LNCaP clone FGC (cell line): ENCODE measurements around the gene MARCHF6.

ENCODE experiments used
- DNase-seq: peaks from one replicate; pipeline ENCODE4 v3.0.0-alpha.2; 2011; ENCODE audit warnings: low read depth
- H3K4me3 ChIP-seq: 2 replicates; pipeline ENCODE4 v1.5.1; 2011; ENCODE audit warnings: mild to moderate bottlenecking, low read depth, low read length, control low read depth
- TF ChIP-seq, protein P1 (sequence below): IDR thresholded peaks from 2 replicates; pipeline ENCODE4 v1.5.1; 2012; ENCODE audit warnings: mild to moderate bottlenecking; ENCODE audit not compliant: control insufficient read depth, insufficient read depth; ENCODE audit errors: extremely low read depth

MARCHF6 gene

DNA sequence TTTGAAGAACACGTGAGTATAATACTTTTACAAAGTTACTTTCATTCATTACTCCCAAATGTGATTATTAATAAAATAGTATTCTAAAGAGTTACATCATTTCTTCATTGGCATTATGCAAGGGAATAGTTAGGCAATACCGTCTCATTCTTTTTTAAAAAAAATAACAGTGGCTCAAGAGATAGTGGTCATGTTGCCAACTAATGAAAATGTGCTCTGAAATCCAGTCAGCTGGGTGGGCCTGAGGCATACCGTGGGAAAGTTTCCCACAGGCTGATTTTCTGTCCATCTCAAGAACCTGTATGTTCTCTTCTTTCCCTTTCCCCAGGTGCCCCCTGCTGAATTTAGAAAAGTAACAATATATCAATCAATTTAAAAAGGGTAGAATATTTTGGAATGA is 47.3 kb downstream of the MARCHF6 start:
- TF ChIP-seq, protein P1, sequence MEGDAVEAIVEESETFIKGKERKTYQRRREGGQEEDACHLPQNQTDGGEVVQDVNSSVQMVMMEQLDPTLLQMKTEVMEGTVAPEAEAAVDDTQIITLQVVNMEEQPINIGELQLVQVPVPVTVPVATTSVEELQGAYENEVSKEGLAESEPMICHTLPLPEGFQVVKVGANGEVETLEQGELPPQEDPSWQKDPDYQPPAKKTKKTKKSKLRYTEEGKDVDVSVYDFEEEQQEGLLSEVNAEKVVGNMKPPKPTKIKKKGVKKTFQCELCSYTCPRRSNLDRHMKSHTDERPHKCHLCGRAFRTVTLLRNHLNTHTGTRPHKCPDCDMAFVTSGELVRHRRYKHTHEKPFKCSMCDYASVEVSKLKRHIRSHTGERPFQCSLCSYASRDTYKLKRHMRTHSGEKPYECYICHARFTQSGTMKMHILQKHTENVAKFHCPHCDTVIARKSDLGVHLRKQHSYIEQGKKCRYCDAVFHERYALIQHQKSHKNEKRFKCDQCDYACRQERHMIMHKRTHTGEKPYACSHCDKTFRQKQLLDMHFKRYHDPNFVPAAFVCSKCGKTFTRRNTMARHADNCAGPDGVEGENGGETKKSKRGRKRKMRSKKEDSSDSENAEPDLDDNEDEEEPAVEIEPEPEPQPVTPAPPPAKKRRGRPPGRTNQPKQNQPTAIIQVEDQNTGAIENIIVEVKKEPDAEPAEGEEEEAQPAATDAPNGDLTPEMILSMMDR = no peak
- DNase-seq = no peak
- no peak overlapping the region for H3K4me3 ChIP-seq

GRCh38 chr5:10401498-10401897 is 48.0 kb downstream of the MARCHF6 start:
- no peak for DNase-seq
- TF ChIP-seq, protein P1 = no peak
- no peak overlapping the region for H3K4me3 ChIP-seq
